HG03039 (cell line): ENCODE measurements around the gene KHK.

Source experiments
- ATAC-seq: cut with Tn5 transposase; IDR thresholded peaks from one replicate; pipeline ENCODE4 v1.9.1; 2021; ENCODE audit warnings: mild to moderate bottlenecking, moderate library complexity; ENCODE audit not compliant: unreplicated experiment

KHK gene

DNA sequence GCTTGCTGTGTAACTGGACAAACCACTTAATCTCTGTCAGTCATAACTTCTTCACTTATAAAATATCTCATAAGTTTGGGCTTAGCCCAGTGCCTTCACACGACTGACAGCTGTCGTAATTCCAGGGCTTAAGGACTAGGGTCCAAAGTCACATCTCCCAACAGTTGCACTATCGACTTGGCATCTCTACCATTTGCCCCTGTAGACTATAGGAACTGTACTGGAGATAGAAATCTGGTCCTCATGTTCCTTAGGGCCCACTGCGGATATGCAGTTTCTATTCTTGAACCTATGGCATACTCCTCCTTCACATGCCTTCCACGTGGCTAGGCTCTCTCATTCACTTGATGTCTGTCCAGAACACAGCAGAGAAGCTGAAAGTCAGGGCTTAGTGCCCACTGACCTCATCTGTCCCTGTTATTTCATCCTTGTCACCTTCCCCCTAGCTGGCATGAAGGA lies 39.7 kb downstream of the KHK start:
- no peak for ATAC-seq

DNA sequence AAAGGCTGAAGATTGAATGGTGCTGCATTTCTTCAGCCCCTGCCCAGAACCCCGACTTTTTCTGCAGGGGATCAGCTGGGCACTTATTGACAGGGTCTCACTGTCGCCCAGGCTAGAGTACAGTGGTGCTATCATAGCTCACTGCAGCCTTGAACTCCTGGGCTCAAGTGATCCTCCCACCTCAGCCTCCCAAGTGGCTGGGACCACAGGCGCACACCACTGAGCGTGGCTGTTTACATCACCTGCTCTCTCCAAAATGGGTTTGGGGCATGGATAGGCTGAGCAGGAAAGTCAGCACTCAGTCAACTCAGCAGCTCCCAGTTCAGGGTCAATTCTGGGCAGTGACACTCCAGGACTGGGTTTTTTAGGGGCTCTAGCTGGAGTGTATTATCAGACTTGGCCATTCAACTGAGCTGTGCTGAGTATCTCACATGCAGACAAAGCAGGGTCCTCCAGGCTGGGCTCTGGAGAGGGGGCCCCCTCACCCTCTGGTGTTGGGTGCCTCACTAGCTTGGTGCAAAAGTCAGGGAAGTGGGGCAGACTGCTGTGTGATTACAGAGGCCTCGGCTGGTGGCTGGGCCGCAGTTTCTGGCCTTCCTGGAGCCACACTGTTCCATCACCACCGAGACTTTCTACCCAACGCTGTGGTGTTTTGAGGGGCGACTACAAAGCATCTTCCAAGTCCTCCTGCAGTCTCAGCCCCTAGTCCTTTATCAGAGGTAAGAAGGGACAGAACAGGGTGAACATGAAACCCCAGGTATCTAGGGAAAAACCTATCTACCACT lies 41.5 kb downstream of the KHK start:
- ATAC-seq, result no peak

DNA sequence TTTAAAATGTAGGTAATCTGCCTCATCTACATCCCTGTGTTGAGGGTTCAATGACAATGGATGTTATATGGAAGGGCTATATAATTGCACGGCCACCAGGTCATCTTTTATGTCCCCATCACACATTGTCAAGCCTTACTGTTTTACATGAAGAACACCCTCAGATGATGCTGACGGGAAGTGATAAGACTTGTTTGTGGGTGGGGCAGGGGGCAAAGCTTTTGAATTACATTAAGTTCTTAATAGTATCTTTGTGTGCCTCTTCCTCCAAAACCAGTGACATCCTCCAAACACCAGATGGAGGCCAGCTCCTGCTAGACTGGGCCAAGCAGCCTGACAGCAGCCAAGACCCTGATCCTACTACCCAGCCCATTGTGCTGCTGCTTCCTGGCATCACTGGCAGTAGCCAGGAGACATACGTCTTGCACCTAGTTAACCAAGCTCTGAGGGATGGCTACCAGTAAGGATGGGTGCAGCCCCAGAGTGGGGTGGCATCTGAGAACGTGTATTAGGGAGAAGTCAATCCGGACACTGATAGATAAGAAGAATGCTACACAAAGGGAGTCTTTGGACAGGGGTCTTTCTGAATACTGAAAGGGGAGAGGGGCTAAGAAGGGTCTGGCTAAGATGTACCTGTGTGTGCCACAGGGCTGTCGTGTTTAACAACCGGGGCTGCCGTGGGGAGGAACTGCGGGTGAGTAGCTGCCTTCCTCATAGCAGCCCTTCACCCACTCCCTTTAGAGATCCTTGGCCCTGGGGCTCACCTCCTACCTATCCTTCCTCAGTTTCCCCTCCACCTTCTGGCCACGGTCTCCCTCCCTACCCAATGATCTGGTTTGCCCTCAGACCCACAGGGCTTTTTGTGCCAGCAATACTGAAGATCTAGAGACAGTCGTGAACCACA lies 42.3 kb downstream of the KHK start:
- no peak for ATAC-seq

DNA sequence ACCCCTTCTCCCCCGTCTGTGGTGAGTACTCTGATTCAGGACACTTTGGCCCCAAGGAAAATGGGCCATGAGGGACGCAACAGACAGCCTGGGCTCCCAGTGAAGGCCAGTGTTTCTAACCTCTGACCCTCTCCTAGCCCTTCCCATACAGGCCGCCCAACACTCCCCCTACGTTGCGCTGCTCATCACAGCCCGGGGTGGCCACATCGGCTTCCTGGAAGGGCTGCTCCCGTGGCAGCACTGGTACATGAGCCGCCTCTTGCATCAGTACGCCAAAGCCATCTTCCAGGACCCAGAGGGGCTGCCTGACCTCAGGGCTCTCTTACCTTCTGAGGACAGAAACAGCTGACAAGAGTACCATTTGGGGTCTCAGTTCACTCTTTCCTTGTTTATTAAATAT lies 43.8 kb downstream of the KHK start:
- no peak for ATAC-seq

DNA sequence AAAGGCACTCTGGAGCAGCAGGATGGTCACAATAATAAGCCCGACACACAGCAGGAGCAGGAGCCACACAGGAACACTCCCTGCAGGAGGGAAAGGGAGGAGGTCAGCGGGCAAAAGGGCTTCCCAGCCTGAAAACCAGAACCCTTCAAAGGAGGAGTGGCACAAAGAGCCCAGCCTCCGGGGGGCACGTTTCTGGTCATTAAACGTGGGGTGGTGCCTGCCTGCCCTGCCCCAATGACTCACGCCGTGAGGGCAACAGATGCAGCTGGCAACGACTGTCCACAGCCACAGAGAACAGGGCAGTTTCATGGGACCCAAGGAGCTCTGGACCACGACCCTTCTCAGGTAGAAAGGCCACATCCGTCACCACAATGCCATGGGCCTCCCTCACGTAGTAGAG lies 44.9 kb downstream of the KHK start:
- no peak for ATAC-seq

DNA sequence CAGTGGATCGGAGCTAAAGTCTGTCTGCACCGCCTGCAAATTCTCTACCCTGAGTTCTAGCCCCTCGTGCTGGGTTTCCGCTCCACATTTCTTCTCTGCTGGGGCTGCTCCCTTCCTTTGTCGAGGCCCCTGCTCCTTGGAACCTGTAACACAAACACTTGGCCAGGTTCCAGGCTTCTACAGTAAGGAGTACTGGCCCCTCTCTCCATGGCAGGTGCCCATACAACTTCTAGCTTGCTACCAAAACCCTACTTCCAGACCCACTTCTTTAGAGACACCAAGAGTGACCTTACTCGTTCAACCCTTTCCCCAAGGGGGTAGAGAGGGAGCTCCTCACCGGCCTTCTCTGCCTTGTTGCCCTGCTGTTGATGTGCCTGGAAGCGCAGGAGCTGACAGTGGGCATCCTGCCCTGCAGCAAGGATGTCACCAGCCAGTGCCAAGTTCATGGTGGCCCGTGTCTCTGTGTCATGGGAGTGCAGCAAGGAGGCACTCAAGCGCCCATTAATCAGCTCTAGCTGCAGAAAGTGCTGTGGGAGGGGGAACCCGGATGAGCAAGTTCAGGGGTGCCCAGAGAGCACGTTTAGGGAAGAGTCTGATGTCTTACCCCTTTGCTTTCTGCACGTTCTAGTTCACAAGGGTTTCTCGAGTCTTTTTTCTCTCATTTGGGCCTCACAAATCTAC lies 46.8 kb downstream of the KHK start:
- no peak for ATAC-seq

DNA sequence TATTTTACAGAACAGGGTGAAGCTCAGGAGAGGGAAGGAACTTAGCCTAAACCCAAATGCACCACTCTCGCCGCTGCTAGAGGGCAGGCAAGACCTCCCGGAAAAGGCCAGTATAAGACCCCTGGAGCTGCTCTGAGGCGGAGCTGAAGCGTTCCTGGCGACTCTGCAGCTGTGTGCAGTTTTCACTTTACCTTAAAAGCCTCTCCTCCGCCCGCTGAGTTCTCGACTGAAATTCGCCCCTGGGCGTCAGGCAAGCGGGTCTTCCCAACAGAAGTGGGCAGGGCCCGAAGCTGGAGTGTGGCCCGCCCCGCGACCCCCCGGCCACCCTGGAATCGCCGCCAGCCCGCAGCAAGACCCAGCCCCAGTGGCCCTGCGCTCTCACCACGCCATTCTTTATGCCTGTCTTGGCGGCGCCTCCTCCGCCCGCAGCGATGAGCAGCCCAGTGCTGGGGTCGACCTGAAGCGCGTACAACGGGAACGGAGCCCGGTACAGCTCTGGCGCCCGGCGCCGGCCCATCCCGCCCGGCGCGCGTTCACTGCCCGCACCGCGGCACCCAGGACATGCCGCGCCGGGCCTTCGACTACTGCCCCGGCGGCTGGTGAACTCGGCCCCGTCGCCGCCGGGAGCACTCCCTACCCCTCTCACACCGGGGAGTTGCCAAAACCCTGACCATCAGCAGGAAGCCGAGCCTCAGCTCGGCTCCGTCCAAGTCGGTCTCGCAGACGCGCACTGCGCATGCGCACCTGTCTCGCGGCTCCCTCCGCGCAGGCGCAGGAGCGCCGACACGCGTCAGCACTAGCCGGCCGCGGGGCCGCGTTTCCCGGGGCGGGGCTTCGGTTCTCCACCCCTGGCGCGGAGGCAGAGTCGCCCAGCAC lies 47.6 kb downstream of the KHK start, which contains the start of gene PREB:
Gene PREB (minus strand): TSS at position 732 of the 876 bp plus-strand sequence. CDS start 215 bp downstream, at position 517.
- peak; percentile 81 for ATAC-seq

DNA sequence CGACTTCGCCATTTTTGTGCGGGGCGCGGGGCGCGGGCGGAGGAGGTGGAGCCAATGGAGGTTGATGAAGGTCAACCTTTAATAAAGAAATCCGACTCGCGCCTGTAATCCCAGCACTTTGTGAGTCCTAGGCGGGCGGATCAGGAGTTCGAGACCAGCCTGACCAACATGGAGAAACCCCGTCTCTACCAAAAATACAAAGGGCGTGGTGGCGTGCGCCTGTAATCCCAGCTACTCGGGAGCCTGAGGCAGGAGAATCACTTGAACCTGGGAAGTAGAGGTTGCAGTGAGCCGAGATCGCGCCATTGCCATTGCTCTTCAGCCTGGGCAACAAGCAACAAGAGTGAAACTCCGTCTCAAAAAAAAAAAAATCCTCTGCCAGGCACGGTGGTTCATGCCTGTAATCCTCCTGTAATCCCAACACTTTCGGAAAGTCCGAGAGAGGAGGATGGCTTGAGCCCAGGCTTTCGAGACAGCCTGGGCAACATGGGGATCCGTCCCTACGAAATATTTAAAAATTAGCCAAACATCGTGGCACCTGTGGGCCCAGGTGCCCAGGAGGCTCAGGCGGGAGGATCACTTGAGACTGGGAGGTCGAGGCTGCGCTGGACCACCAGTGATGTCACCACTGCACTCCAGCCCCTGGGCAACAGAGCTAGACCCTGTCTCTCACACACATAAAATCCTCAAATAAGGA lies 48.4 kb downstream of the KHK start:
- ATAC-seq, result no peak

DNA sequence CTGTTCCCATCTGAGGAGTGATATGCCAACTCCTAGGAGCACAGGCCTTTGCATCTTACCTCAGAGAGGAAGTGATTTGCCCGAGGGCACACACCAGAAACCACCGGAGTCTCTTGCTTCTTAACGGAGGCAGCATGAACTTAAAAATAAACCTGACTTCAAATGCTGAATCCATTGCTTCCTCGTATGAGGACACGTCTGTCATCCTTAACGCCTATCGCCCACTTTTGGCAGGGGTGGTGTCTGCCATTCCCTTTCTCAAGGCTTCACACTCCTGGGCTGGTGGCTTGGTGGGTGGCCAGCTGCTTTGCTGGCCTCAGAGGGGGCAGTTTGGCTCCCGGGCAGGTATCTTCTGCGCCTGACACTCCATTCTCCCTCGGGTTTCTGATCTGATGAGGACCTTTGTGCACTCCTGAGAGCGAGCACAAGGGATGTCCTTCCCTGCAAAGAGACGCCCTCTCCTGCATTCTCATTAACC lies 48.9 kb downstream of the KHK start:
- no peak for ATAC-seq

DNA sequence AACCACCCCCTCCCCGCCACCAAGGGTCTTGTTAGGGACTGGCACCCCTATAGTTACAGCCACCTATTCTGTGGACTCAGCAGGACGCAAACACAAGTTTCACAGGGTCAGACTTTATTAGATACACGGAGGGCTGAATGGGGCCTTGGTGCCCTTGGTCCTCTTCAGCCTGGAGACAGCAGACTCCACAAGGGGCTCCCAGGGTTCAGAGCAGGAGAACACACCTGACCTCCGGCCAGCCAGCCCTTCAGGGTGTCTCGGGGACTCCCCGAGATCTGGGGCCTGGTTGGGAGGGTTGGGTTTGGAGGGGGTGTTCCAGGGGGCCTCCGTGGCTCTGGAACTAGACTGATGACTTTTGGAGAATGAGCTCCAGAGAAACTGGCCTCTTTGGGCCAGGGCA lies 50.2 kb downstream of the KHK start:
- ATAC-seq, result no peak

DNA sequence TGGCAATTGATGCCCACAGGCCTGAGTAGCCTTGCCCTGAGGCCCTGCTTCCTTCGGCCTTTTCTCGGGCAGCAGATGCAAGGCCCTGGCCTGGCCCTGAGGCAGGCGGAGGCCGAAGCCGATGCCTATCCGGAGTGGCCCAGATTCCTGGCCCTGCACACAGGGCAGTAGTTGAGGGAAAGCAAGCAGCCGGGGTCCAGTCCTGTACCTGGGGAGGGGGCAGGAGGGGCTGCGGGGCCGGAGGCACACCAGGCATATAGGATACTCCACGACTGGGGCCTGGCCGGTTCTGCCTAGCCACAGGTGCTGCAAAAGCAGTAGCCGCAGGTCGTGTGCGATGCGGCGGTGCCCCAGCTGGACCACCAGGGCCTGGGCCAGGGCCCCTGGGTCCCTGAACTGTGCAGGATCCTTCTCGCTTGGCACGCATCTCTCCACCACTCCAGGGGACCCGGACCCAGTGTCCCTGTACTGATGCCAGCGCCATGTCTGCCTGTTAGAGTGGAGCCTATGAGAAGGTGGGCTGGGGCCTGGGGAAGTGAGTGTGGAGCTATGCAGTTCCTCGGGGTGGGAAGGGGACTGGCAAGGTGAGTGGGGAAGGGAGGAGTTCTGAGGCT lies 50.9 kb downstream of the KHK start:
- ATAC-seq, result no peak

DNA sequence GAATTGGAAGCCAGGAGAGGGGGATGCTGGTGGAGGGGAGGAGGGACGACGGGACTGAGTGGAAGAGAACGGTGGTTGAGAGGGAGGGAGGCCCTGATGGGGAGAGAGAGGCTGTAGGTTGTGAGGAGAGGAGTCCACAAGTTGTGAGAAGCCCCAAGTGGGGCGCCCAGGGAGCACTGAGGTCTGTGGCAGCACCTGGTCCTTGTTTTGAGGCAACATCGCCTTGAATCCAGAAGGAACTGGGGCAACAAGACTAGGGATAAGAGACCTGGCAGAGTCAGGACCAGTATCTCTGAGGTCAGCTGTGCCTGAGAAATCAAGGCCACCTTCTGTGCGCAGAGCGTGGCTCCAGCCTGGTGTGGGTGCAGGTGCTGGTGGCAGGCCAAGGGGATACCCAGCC lies 51.5 kb downstream of the KHK start:
- no peak for ATAC-seq

DNA sequence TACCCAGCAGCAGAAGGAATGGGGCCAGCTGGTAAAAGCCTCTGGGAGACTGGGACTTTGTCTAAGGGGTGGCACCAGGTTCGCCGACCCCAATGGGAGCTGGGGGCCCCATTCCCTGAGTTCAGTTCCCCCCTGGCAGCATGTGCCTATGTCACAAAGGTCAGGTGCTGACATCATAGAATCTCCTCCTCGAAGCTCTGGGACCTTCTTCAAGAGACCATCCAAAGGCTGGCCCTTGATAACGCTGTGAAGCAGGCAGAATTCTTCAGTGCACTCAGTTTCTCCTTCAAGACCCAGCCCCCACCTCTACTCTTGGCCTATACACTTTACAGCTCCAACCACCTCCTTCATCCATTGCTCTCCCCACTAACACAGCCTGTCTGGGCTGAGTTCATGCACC lies 52.7 kb downstream of the KHK start, which contains the start of gene PRR30:
Gene PRR30 (minus strand): TSS at position 101 of the 400 bp plus-strand sequence. CDS start 1,081 bp downstream, outside the sequence.
- ATAC-seq, result no peak

DNA sequence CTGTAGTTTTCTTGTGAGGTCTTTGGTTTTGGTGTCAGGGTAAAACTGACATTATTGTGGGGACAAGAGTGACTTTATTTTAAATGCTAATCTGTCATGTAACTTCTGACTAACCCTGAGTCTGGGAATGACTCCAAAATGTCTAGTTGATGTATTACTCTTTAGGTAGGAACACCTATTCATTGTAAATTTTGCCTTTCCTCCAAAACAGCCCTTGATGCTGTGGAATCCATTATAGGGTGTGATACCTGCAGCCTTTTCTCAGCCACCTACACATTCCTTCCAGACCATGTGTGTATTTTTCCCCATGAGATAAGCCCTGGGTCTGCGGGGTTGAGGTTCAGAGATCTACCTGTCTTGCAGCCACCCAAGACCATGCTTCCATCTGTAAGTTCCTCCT lies 56.7 kb downstream of the KHK start:
- ATAC-seq, result no peak

DNA sequence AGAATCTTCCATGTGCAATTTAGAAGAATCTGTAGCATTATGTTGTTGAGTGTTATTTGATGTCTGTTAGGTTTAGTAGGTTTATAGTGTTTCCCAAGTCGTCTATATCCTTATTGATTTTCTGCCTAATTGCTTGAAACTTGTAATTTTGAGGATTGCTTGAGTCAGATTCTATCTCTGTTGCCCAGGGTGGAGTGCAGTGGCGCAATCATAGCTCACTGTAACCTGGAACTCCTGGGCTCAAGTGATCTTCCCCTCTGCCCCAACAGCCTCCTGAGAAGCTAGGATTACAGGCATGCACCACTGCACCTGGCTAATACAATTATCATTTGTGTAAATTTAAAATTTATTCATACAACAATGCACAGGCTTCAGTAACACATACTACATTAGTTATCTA lies 59.1 kb downstream of the KHK start:
- no peak for ATAC-seq

DNA sequence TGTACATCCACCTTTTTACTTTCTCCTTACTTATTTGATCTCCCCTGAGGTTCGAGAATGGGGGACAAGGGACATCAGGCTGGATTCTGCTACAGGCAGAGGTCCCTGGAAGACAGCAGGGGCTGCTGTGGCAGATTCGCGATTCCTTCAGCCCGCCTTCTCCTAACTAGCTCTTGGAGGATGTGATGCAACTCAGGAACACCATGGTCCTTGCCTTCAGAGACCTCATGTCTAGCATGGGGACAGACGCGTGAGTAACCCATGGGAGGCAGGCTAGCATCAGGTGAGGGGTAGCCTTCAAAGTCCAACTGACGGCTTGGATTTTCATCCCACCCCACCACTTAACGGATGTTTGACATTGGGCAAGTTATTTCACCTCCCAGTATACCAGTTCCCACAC lies 61.4 kb downstream of the KHK start:
- ATAC-seq, result no peak

DNA sequence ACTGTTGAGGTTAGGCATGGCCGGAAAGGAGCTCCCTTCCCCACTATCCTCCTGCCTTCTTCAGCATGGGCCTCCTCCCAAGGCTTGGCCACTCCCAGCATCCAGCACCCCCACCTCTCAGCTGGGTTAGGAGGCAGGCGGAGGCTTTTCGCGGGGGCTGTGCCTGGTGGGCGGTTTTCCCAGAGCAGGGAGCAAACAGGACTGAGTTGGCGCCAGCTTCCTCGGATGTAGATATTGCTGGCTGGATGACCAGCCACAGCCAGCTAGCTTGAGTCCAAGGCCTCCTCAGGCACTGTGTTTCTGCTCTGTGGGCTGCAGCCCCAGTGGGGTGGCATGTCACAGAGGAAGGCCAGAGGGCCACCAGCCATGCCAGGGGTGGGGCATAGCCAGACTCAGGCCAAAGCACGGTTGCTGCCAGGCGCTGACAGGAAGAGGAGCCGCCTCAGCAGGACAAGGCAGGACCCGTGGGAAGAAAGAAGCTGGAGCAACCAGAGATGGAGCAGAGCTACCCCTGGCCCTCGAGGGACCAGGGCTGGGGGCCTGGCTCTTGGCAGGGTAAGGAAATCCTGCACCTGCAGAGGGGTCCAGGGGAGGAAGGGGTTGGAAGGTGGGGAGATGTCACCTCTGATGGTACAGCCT lies 62.3 kb downstream of the KHK start, which contains the start of gene TCF23:
Gene TCF23 (plus strand): TSS at position 204 of the 639 bp plus-strand sequence. CDS start 130 bp downstream, at position 334.
- no peak for ATAC-seq
